C4-2B (cell line): ENCODE data around the gene ZNF618.

Experiments
- CTCF ChIP-seq: fragments of 450-650 bp; conservative IDR thresholded peaks from 2 replicates; pipeline ENCODE4 v1.5.1; 2017; ENCODE audit warnings: mild to moderate bottlenecking
- ZFX ChIP-seq: fragments of 450-650 bp; IDR thresholded peaks from 2 replicates; pipeline ENCODE4 v1.6.1; 2017

GRCh38 chr9:113916931-113917330, 40.8 kb downstream of the ZNF618 start:
- TF ChIP-seq CTCF (no peak), ZFX (no peak)
